ENCODE measurements around the gene AZIN2. TPM values are rescaled to one million over a fixed set of nuclear protein-coding genes. Genes with fewer than 3 reads are reported as not detected.

AZIN2 gene
- total RNA-seq, 5 donors from 2014 or later (not counting 1 experiment from before 2014, with no cell fraction given), result 5.6 to 10.7 (median 9.7) TPM

GRCh38 chr1:33094486-33094885, 13.5 kb downstream of the AZIN2 start:
- H3K4me3 Mint-ChIP-seq, result no peak overlapping the region
- Histone ChIP-seq H3K4me1 (ENCODE audit: control insufficient read depth in 1 of 2, extremely low read depth in 1 of 2, insufficient read depth in 2 of 2, low read length in 2 of 2) (peaks cover 20 to 27% of the 10 kb centered on the region in 2 experiments), H3K27ac (ENCODE audit: low read length) (no peak overlapping the region), H3K36me3 (ENCODE audit: control insufficient read depth in 2 of 2, extremely low read depth in 1 of 2, insufficient read depth in 1 of 2, low read length in 1 of 2) (no peaks in the 10 kb centered on the region), H3K9me3 (no peaks in the 10 kb centered on the region), H3K4me3 (ENCODE audit: control insufficient read depth in 1 of 2, extremely low read depth in 1 of 2, low read length in 1 of 2) (no peak overlapping the region), H3K27me3 (replicated peaks in 1 of 2; ENCODE audit: control insufficient read depth in 2 of 2, extremely low read depth in 1 of 2, insufficient read depth in 2 of 2, low read length in 1 of 2) (no peaks in the 10 kb centered on the region)
- no peaks in the 10 kb centered on the region for H3K9me3 Mint-ChIP-seq
- peaks cover 34 to 46% (median 39%) of the 10 kb centered on the region in 3 donors for H3K4me1 Mint-ChIP-seq
- 67% methylated on average over 3 of the region's 11 CpGs for WGBS (ENCODE audit: insufficient coverage)
- ATAC-seq (replicated peaks in 1 of 4) (no peak), DNase-seq (no peak)
- ChIA-PET CTCF (interaction anchor here (0.6 kb wide), 2 partner anchors 10 to 1930 kb away, joined by 5 to 7 read pairs; no protein-coding TSS in a partner anchor), POLR2A (interaction anchor here in 1 of 2 donors (0.5 kb wide), 1 partner anchor 173 kb away, joined by 4 read pairs; no protein-coding TSS in a partner anchor)
- H3K27me3 Mint-ChIP-seq, result no peaks in the 10 kb centered on the region
- peaks cover 5% of the 10 kb centered on the region for H3K36me3 Mint-ChIP-seq
- no peak overlapping the region for H3K27ac Mint-ChIP-seq

GRCh38 chr1:33094971-33095604, 14.1 kb downstream of the AZIN2 start:
- H3K27ac Mint-ChIP-seq, result no peak overlapping the region

GRCh38 chr1:33096363-33097005, 15.5 kb downstream of the AZIN2 start:
- no peak for DNase-seq
- Mint-ChIP-seq H3K36me3 (no peaks in the 10 kb centered on the region), H3K27ac (peak overlapping the region; percentile 17 to 44), H3K4me3 (no peak overlapping the region), H3K9me3 (no peaks in the 10 kb centered on the region), H3K4me1 (peaks cover 51 to 61% (median 56%) of the 10 kb centered on the region in 3 donors), H3K27me3 (no peaks in the 10 kb centered on the region)
- ChIA-PET POLR2A (no interaction called here), CTCF (interaction anchor here in 1 of 2 donors (1.6 kb wide), 1 partner anchor 31 kb away, joined by 6 read pairs; no protein-coding TSS in a partner anchor)
- Histone ChIP-seq H3K4me1 (ENCODE audit: control insufficient read depth in 1 of 2, extremely low read depth in 1 of 2, insufficient read depth in 2 of 2, low read length in 2 of 2) (peaks cover 28 to 43% of the 10 kb centered on the region in 2 experiments), H3K9me3 (no peaks in the 10 kb centered on the region), H3K36me3 (ENCODE audit: control insufficient read depth in 2 of 2, extremely low read depth in 1 of 2, insufficient read depth in 1 of 2, low read length in 1 of 2) (no peaks in the 10 kb centered on the region), H3K4me3 (ENCODE audit: control insufficient read depth in 1 of 2, extremely low read depth in 1 of 2, low read length in 1 of 2) (no peak overlapping the region), H3K27ac (ENCODE audit: low read length) (no peak overlapping the region), H3K27me3 (replicated peaks in 1 of 2; ENCODE audit: control insufficient read depth in 2 of 2, extremely low read depth in 1 of 2, insufficient read depth in 2 of 2, low read length in 1 of 2) (no peaks in the 10 kb centered on the region)
- ATAC-seq (replicated peaks in 1 of 4), result no peak
- WGBS (ENCODE audit: insufficient coverage), result 86% methylated on average over 5 of the region's 7 CpGs

More at GRCh38 chr1:33094971-33095604, 14.1 kb downstream of the AZIN2 start:
- H3K36me3 Mint-ChIP-seq, result peaks cover 5% of the 10 kb centered on the region
- H3K4me3 Mint-ChIP-seq, result no peak overlapping the region
- no peaks in the 10 kb centered on the region for H3K9me3 ChIP-seq
- H3K4me1 ChIP-seq (ENCODE audit: control insufficient read depth in 1 of 2, extremely low read depth in 1 of 2, insufficient read depth in 2 of 2, low read length in 2 of 2), result peaks cover 24 to 33% of the 10 kb centered on the region in 2 experiments
- DNase-seq (peak in 1 of 35 experiments; percentile 54), ATAC-seq (replicated peaks in 1 of 4) (no peak)
- ChIA-PET CTCF (interaction anchor here (0.6 to 1.6 kb wide), 4 partner anchors 9 to 1931 kb away, joined by 3 to 7 read pairs (median 6); no protein-coding TSS in a partner anchor), POLR2A (interaction anchor here in 1 of 2 donors (0.5 kb wide), 1 partner anchor 173 kb away, joined by 4 read pairs; no protein-coding TSS in a partner anchor)
- H3K27ac ChIP-seq (ENCODE audit: low read length), result no peak overlapping the region
- no peaks in the 10 kb centered on the region for H3K36me3 ChIP-seq (ENCODE audit: control insufficient read depth in 2 of 2, extremely low read depth in 1 of 2, insufficient read depth in 1 of 2, low read length in 1 of 2)
- H3K27me3 ChIP-seq (replicated peaks in 1 of 2; ENCODE audit: control insufficient read depth in 2 of 2, extremely low read depth in 1 of 2, insufficient read depth in 2 of 2, low read length in 1 of 2), result no peaks in the 10 kb centered on the region
- peaks cover 40 to 52% (median 43%) of the 10 kb centered on the region in 3 donors for H3K4me1 Mint-ChIP-seq
- no peaks in the 10 kb centered on the region for H3K9me3 Mint-ChIP-seq
- H3K4me3 ChIP-seq (ENCODE audit: control insufficient read depth in 1 of 2, extremely low read depth in 1 of 2, low read length in 1 of 2), result no peak overlapping the region
- no CpG with 5 or more reads among the region's 10 CpGs for WGBS (ENCODE audit: insufficient coverage)
- H3K27me3 Mint-ChIP-seq, result no peaks in the 10 kb centered on the region

DNA sequence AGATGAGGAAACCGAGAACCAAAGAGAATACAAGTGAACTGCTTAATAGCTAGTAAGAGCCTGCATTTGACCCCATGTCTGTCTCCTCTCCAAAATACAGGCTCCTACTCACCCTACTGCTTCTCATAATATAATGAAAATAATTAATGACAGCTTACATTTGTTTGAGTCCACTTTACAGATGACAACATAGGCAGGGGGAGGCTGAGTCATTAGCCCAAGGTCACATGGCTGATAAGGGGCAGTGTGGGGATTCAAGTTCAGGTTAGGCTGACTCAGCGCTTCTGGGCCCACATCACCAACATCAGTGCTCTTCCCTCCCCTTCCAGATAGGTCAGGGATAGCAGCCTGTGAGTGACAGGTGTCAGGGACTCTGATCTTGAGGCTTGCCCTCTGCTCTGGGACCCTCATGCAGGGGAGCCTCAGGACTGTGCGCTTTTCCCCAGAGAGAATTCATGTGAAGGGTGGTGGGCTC, 16.2 kb downstream of the AZIN2 start:
- Histone ChIP-seq H3K36me3 (ENCODE audit: control insufficient read depth in 2 of 2, extremely low read depth in 1 of 2, insufficient read depth in 1 of 2, low read length in 1 of 2) (peaks cover 0 to 4% of the 10 kb centered on the region in 2 donors), H3K27ac (ENCODE audit: low read length) (no peak overlapping the region), H3K27me3 (replicated peaks in 1 of 2; ENCODE audit: control insufficient read depth in 2 of 2, extremely low read depth in 1 of 2, insufficient read depth in 2 of 2, low read length in 1 of 2) (no peaks in the 10 kb centered on the region), H3K9me3 (no peaks in the 10 kb centered on the region), H3K4me3 (ENCODE audit: control insufficient read depth in 1 of 2, extremely low read depth in 1 of 2, low read length in 1 of 2) (no peak overlapping the region), H3K4me1 (ENCODE audit: control insufficient read depth in 1 of 2, extremely low read depth in 1 of 2, insufficient read depth in 2 of 2, low read length in 2 of 2) (peaks cover 28 to 43% of the 10 kb centered on the region in 2 experiments)
- no peaks in the 10 kb centered on the region for H3K9me3 Mint-ChIP-seq
- ChIA-PET POLR2A (no interaction called here), CTCF (no interaction called here)
- H3K4me3 Mint-ChIP-seq, result no peak overlapping the region
- peaks cover 51 to 61% (median 60%) of the 10 kb centered on the region in 3 donors for H3K4me1 Mint-ChIP-seq
- WGBS (ENCODE audit: insufficient coverage), result 100% methylated on average over 1 of the region's 3 CpGs
- no peak for ATAC-seq (replicated peaks in 1 of 4)
- DNase-seq, result no peak
- H3K27me3 Mint-ChIP-seq, result no peaks in the 10 kb centered on the region
- H3K27ac Mint-ChIP-seq, result peak overlapping the region in 1 of 2 donors; percentile 17
- H3K36me3 Mint-ChIP-seq, result no peaks in the 10 kb centered on the region

- peaks cover 51 to 66% (median 55%) of the 10 kb centered on the region in 3 donors for H3K4me1 Mint-ChIP-seq
- H3K27ac Mint-ChIP-seq, result peak overlapping the region; percentile 92 to 98
These were observed 16.8 kb downstream of the AZIN2 start for GRCh38 chr1:33097762-33098161.

GRCh38 chr1:33098371-33098770, 17.4 kb downstream of the AZIN2 start:
- no peaks in the 10 kb centered on the region for H3K9me3 ChIP-seq
- POLR2A ChIA-PET, result no interaction called here
- H3K4me1 Mint-ChIP-seq, result peaks cover 51 to 69% (median 56%) of the 10 kb centered on the region in 3 donors
- no peaks in the 10 kb centered on the region for H3K27me3 Mint-ChIP-seq
- peaks cover 0 to 5% of the 10 kb centered on the region in 2 donors for H3K36me3 ChIP-seq (ENCODE audit: control insufficient read depth in 2 of 2, extremely low read depth in 1 of 2, insufficient read depth in 1 of 2, low read length in 1 of 2)
- H3K27me3 ChIP-seq (replicated peaks in 1 of 2; ENCODE audit: control insufficient read depth in 2 of 2, extremely low read depth in 1 of 2, insufficient read depth in 2 of 2, low read length in 1 of 2), result no peaks in the 10 kb centered on the region
- DNase-seq, result no peak
- H3K27ac Mint-ChIP-seq, result peak overlapping the region; percentile 92 to 98
- ATAC-seq (replicated peaks in 1 of 4), result no peak
- H3K9me3 Mint-ChIP-seq, result no peaks in the 10 kb centered on the region
- no peak overlapping the region for H3K4me3 ChIP-seq (ENCODE audit: control insufficient read depth in 1 of 2, extremely low read depth in 1 of 2, low read length in 1 of 2)
- CTCF ChIA-PET, result interaction anchor here in 1 of 2 donors (2.3 kb wide), 1 partner anchor 29 kb away, joined by 26 read pairs; no protein-coding TSS in a partner anchor
- peak overlapping the region in 2 of 3 donors; percentile 53 to 79 for H3K4me3 Mint-ChIP-seq
- peaks cover 12% of the 10 kb centered on the region for H3K36me3 Mint-ChIP-seq
- peaks cover 28 to 43% of the 10 kb centered on the region in 2 experiments for H3K4me1 ChIP-seq (ENCODE audit: control insufficient read depth in 1 of 2, extremely low read depth in 1 of 2, insufficient read depth in 2 of 2, low read length in 2 of 2)
- peak overlapping the region; percentile 65 for H3K27ac ChIP-seq (ENCODE audit: low read length)

More at GRCh38 chr1:33097762-33098161, 16.8 kb downstream of the AZIN2 start:
- H3K4me3 Mint-ChIP-seq, result peak overlapping the region in 1 of 3 donors; percentile 79
- Histone ChIP-seq H3K36me3 (ENCODE audit: control insufficient read depth in 2 of 2, extremely low read depth in 1 of 2, insufficient read depth in 1 of 2, low read length in 1 of 2) (peaks cover 0 to 5% of the 10 kb centered on the region in 2 donors), H3K27me3 (replicated peaks in 1 of 2; ENCODE audit: control insufficient read depth in 2 of 2, extremely low read depth in 1 of 2, insufficient read depth in 2 of 2, low read length in 1 of 2) (no peaks in the 10 kb centered on the region), H3K27ac (ENCODE audit: low read length) (no peak overlapping the region), H3K4me1 (ENCODE audit: control insufficient read depth in 1 of 2, extremely low read depth in 1 of 2, insufficient read depth in 2 of 2, low read length in 2 of 2) (peaks cover 28 to 43% of the 10 kb centered on the region in 2 experiments), H3K9me3 (no peaks in the 10 kb centered on the region), H3K4me3 (ENCODE audit: control insufficient read depth in 1 of 2, extremely low read depth in 1 of 2, low read length in 1 of 2) (no peak overlapping the region)
- no peaks in the 10 kb centered on the region for H3K9me3 Mint-ChIP-seq
- DNase-seq (no peak), ATAC-seq (replicated peaks in 1 of 4) (no peak)
- ChIA-PET CTCF (interaction anchor here in 1 of 2 donors (2.3 kb wide), 1 partner anchor 29 kb away, joined by 26 read pairs; no protein-coding TSS in a partner anchor), POLR2A (no interaction called here)
- WGBS (ENCODE audit: insufficient coverage), result 80% methylated on average over 2 of the region's 4 CpGs
- peaks cover 6% of the 10 kb centered on the region for H3K36me3 Mint-ChIP-seq
- H3K27me3 Mint-ChIP-seq, result no peaks in the 10 kb centered on the region

Measured in T-cell (primary cell).